ENCODE data around the gene HSDL1. TPM values are rescaled to one million over a fixed set of nuclear protein-coding genes. Genes with fewer than 3 reads are reported as not detected.

Gene HSDL1
- total and polyA plus RNA-seq, 4 donors: 12.6 to 41.3 (median 16.7) TPM

- Histone ChIP-seq H3K9ac (ENCODE audit: insufficient read depth in 1 of 2, low read length in 2 of 2) (no peak overlapping the region), H3K4me3 (no peak overlapping the region), H3K4me1 (ENCODE audit: control insufficient read depth in 5 of 5, insufficient read depth in 5 of 5, low read length in 5 of 5) (peaks cover 0 to 2% (median 0%) of the 10 kb centered on the region in 5 donors), H3K27ac (ENCODE audit: low read depth in 1 of 2, low read length in 1 of 2) (no peak overlapping the region), H3K9me3 (ENCODE audit: control insufficient read depth in 4 of 4, insufficient read depth in 3 of 4, low read length in 3 of 4) (peaks cover 0 to 6% (median 0%) of the 10 kb centered on the region in 4 donors), H3K27me3 (ENCODE audit: control insufficient read depth in 3 of 3, insufficient read depth in 3 of 3, low read length in 2 of 3) (peaks cover 0 to 10% (median 3%) of the 10 kb centered on the region in 3 donors), H3K36me3 (ENCODE audit: control insufficient read depth in 4 of 4, insufficient read depth in 4 of 4, low read length in 4 of 4) (no peaks in the 10 kb centered on the region)
- ATAC-seq (ENCODE audit: insufficient read depth, low FRiP score): no peak
- WGBS, 2 donors: 86 to 88% methylated on average over 6 of the region's 6 CpGs
- DNase-seq: no peak
- no peak for TF ChIP-seq CTCF (IDR thresholded peaks at IDR 0.05; ENCODE audit: control extremely low read depth, extremely low read depth)
These were observed 10.8 kb upstream of the HSDL1 start for GRCh38 chr16:84155771-84156170.

- peaks cover 0 to 6% (median 0%) of the 10 kb centered on the region in 4 donors for H3K9me3 ChIP-seq (ENCODE audit: control insufficient read depth in 4 of 4, insufficient read depth in 3 of 4, low read length in 3 of 4)
- peak overlapping the region; percentile 3 for H3K4me3 ChIP-seq
- no peak overlapping the region for H3K27ac ChIP-seq (ENCODE audit: low read depth in 1 of 2, low read length in 1 of 2)
- no peak overlapping the region for H3K9ac ChIP-seq (ENCODE audit: insufficient read depth in 1 of 2, low read length in 2 of 2)
- DNase-seq (no peak), ATAC-seq (ENCODE audit: insufficient read depth, low FRiP score) (no peak)
- peaks cover 0 to 10% (median 3%) of the 10 kb centered on the region in 3 donors for H3K27me3 ChIP-seq (ENCODE audit: control insufficient read depth in 3 of 3, insufficient read depth in 3 of 3, low read length in 2 of 3)
- 92 to 99% methylated on average over 4 of the region's 4 CpGs for WGBS, 2 donors
- peaks cover 0 to 2% (median 0%) of the 10 kb centered on the region in 5 donors for H3K4me1 ChIP-seq (ENCODE audit: control insufficient read depth in 5 of 5, insufficient read depth in 5 of 5, low read length in 5 of 5)
- TF ChIP-seq CTCF (IDR thresholded peaks at IDR 0.05; ENCODE audit: control extremely low read depth, extremely low read depth): no peak
- no peaks in the 10 kb centered on the region for H3K36me3 ChIP-seq (ENCODE audit: control insufficient read depth in 4 of 4, insufficient read depth in 4 of 4, low read length in 4 of 4)
These were observed 10.2 kb upstream of the HSDL1 start for GRCh38 chr16:84155226-84155625.

GRCh38 chr16:84153660-84154214 lies 8.8 kb upstream of the HSDL1 start:
- Histone ChIP-seq H3K4me3 (no peak overlapping the region), H3K27ac (ENCODE audit: low read depth in 1 of 2, low read length in 1 of 2) (no peak overlapping the region), H3K36me3 (ENCODE audit: control insufficient read depth in 4 of 4, insufficient read depth in 4 of 4, low read length in 4 of 4) (no peaks in the 10 kb centered on the region), H3K9me3 (ENCODE audit: control insufficient read depth in 4 of 4, insufficient read depth in 3 of 4, low read length in 3 of 4) (peaks cover 0 to 6% (median 0%) of the 10 kb centered on the region in 4 donors), H3K9ac (ENCODE audit: insufficient read depth in 1 of 2, low read length in 2 of 2) (no peak overlapping the region), H3K27me3 (ENCODE audit: control insufficient read depth in 3 of 3, insufficient read depth in 3 of 3, low read length in 2 of 3) (peaks cover 0 to under 1% (median 0%) of the 10 kb centered on the region in 3 donors), H3K4me1 (ENCODE audit: control insufficient read depth in 5 of 5, insufficient read depth in 5 of 5, low read length in 5 of 5) (peaks cover 0 to 2% (median 0%) of the 10 kb centered on the region in 5 donors)
- no peak for TF ChIP-seq CTCF (IDR thresholded peaks at IDR 0.05; ENCODE audit: control extremely low read depth, extremely low read depth)
- DNase-seq (no peak), ATAC-seq (ENCODE audit: insufficient read depth, low FRiP score) (no peak)
- 80 to 86% methylated on average over 8 of the region's 8 CpGs for WGBS, 2 donors

GRCh38 chr16:84150926-84151325 lies 5.9 kb upstream of the HSDL1 start:
- no peaks in the 10 kb centered on the region for H3K27me3 ChIP-seq (ENCODE audit: control insufficient read depth in 3 of 3, insufficient read depth in 3 of 3, low read length in 2 of 3)
- no peak overlapping the region for H3K4me3 ChIP-seq
- DNase-seq (no peak), ATAC-seq (ENCODE audit: insufficient read depth, low FRiP score) (no peak)
- peaks cover 0 to 3% (median 0%) of the 10 kb centered on the region in 4 donors for H3K9me3 ChIP-seq (ENCODE audit: control insufficient read depth in 4 of 4, insufficient read depth in 3 of 4, low read length in 3 of 4)
- WGBS, 2 donors: 85 to 86% methylated on average over 3 of the region's 3 CpGs
- no peak for TF ChIP-seq CTCF (IDR thresholded peaks at IDR 0.05; ENCODE audit: control extremely low read depth, extremely low read depth)
- no peaks in the 10 kb centered on the region for H3K36me3 ChIP-seq (ENCODE audit: control insufficient read depth in 4 of 4, insufficient read depth in 4 of 4, low read length in 4 of 4)
- H3K9ac ChIP-seq (ENCODE audit: insufficient read depth in 1 of 2, low read length in 2 of 2): no peak overlapping the region
- H3K27ac ChIP-seq (ENCODE audit: low read depth in 1 of 2, low read length in 1 of 2): no peak overlapping the region
- peaks cover 0 to 2% (median 0%) of the 10 kb centered on the region in 5 donors for H3K4me1 ChIP-seq (ENCODE audit: control insufficient read depth in 5 of 5, insufficient read depth in 5 of 5, low read length in 5 of 5)

All from lung (tissue), 12 donors.